Esophagus squamous epithelium (tissue), 5 donors: Measurements from ENCODE around the gene HFM1. TPM values are rescaled to one million over a fixed set of nuclear protein-coding genes. Genes with fewer than 3 reads are reported as not detected.

ENCODE experiments used
- DNase-seq: peaks from one replicate; lab custom pipeline; 2025; lab: John Stamatoyannopoulos, UW
- H3K27ac ChIP-seq, 4 donors: fragments of 200-600 bp; sonication (generic); one replicate each; pipeline ENCODE4 v1.5.1; 2016 to 2019; ENCODE audit warnings: mild to moderate bottlenecking in 1 of 4
- H3K27me3 ChIP-seq, 4 donors: fragments of 200-600 bp; sonication (generic); 1 replicate in 3 of 4; 2 replicates in 1 of 4; pipeline versions ENCODE4 v1.5.1 to v1.6.0; 2017 to 2021; ENCODE audit warnings: antibody characterized with exemption in 1 of 4
- H3K36me3 ChIP-seq, 3 donors: fragments of 200-600 bp; sonication (generic); one replicate each; pipeline ENCODE4 v1.5.1; 2016 to 2019
- H3K4me1 ChIP-seq, 3 donors: fragments of 200-600 bp; sonication (generic); one replicate each; pipeline ENCODE4 v1.5.1; 2017 to 2019
- H3K4me3 ChIP-seq, 4 donors: fragments of 200-600 bp; sonication (generic); 1 replicate in 3 of 4; 2 replicates in 1 of 4; pipeline ENCODE4 v1.5.1; 2016 to 2019; ENCODE audit warnings: mild to moderate bottlenecking in 2 of 4, moderate library complexity in 1 of 4
- H3K9me3 ChIP-seq, 3 donors: fragments of 200-600 bp; sonication (generic); one replicate each; pipeline ENCODE4 v1.5.1; 2016 to 2019
- CTCF ChIP-seq, 6 experiments: fragments of 450-650 bp in 4 of 6; fragments of 200-600 bp in 2 of 6; sonication (generic) in 2 of 6; IDR thresholded peaks; one replicate each; pipeline ENCODE4 v1.5.1; 2016 to 2019; ENCODE audit warnings: antibody characterized with exemption in 6 of 6, mild to moderate bottlenecking in 4 of 6, moderate library complexity in 4 of 6
- POLR2A ChIP-seq, 4 donors: fragments of 450-650 bp; IDR thresholded peaks; one replicate each; pipeline ENCODE4 v1.6.1; 2017; ENCODE audit warnings: antibody characterized with exemption in 4 of 4, mild to moderate bottlenecking in 4 of 4, moderate library complexity in 3 of 4
- WGBS, 2 donors: methylation state at CpG; one replicate each; pipeline ENCODE4 v1.1.5; 2018; 5-methylcytosine and 5-hydroxymethylcytosine counted together
- intact Hi-C: fragments of 100-400 bp; cut with DNase I; formaldehyde crosslinking; loops from one replicate; pipeline ENCODE4 v1.15.0; 2022
- total RNA-seq, 4 donors: library from RNA; depleted of rRNA; stranded (reverse); fragments of >200 nt; gene quantifications; one replicate each; pipeline ENCODE4 v1.1.0, GENCODE V29; 2016
- donor health status: DM: yes; HTN: yes; CAD: no.

HFM1 gene
- total RNA-seq, 4 donors from 2014 or later: 0.09 to 0.79 (median 0.76) TPM; not detected in 1

GRCh38 chr1:91334856-91335255 is 69.8 kb downstream of the HFM1 start:
- peaks cover 0 to 4% (median 0%) of the 10 kb centered on the region in 3 donors for H3K9me3 ChIP-seq
- intact Hi-C loops: no loop called here
- H3K27ac ChIP-seq: no peak overlapping the region
- no peak overlapping the region for H3K4me3 ChIP-seq
- WGBS, 2 donors: 79 to 84% methylated on average over 3 to 4 of the region's 4 CpGs
- H3K4me1 ChIP-seq: no peaks in the 10 kb centered on the region
- DNase-seq: no peak
- H3K36me3 ChIP-seq: no peaks in the 10 kb centered on the region
- H3K27me3 ChIP-seq: no peaks in the 10 kb centered on the region
- TF ChIP-seq POLR2A (IDR thresholded peaks at IDR 0.05) (no peak), CTCF (IDR thresholded peaks at IDR 0.05) (no peak)

GRCh38 chr1:91325456-91325855 is 79.2 kb downstream of the HFM1 start:
- no peak for TF ChIP-seq POLR2A (IDR thresholded peaks at IDR 0.05)
- no peak for TF ChIP-seq CTCF (IDR thresholded peaks at IDR 0.05)
- H3K27me3 ChIP-seq: no peaks in the 10 kb centered on the region
- intact Hi-C loops: no loop called here
- H3K9me3 ChIP-seq: no peaks in the 10 kb centered on the region
- no peak overlapping the region for H3K27ac ChIP-seq
- DNase-seq: no peak
- H3K4me3 ChIP-seq: no peak overlapping the region
- H3K4me1 ChIP-seq: no peaks in the 10 kb centered on the region
- WGBS, 2 donors: 48 to 69% methylated on average over 2 of the region's 2 CpGs
- H3K36me3 ChIP-seq: no peaks in the 10 kb centered on the region

GRCh38 chr1:91314643-91315042 is 90.0 kb downstream of the HFM1 start:
- intact Hi-C loops: no loop called here
- no peaks in the 10 kb centered on the region for H3K4me1 ChIP-seq
- DNase-seq: no peak
- H3K27ac ChIP-seq: no peak overlapping the region
- TF ChIP-seq POLR2A (IDR thresholded peaks at IDR 0.05) (no peak), CTCF (IDR thresholded peaks at IDR 0.05) (no peak)
- H3K9me3 ChIP-seq: no peaks in the 10 kb centered on the region
- no peaks in the 10 kb centered on the region for H3K36me3 ChIP-seq
- H3K27me3 ChIP-seq: no peaks in the 10 kb centered on the region
- WGBS, 2 donors: 62 to 83% methylated on average over 2 of the region's 2 CpGs
- H3K4me3 ChIP-seq: no peak overlapping the region

GRCh38 chr1:91311672-91312071 is 93.0 kb downstream of the HFM1 start:
- Histone ChIP-seq H3K4me1 (no peaks in the 10 kb centered on the region), H3K36me3 (no peaks in the 10 kb centered on the region), H3K4me3 (no peak overlapping the region), H3K27ac (no peak overlapping the region), H3K9me3 (peaks cover 0 to 5% (median 0%) of the 10 kb centered on the region in 3 donors), H3K27me3 (no peaks in the 10 kb centered on the region)
- no peak for DNase-seq
- TF ChIP-seq POLR2A (IDR thresholded peaks at IDR 0.05) (no peak), CTCF (IDR thresholded peaks at IDR 0.05) (no peak)
- intact Hi-C loops: no loop called here
- 63 to 83% methylated on average over 1 to 2 of the region's 2 CpGs for WGBS, 2 donors

GRCh38 chr1:91308544-91308943 is 96.1 kb downstream of the HFM1 start:
- peaks cover 0 to 5% (median 1%) of the 10 kb centered on the region in 3 donors for H3K9me3 ChIP-seq
- DNase-seq: no peak
- H3K4me1 ChIP-seq: no peaks in the 10 kb centered on the region
- H3K27me3 ChIP-seq: no peaks in the 10 kb centered on the region
- H3K27ac ChIP-seq: no peak overlapping the region
- TF ChIP-seq POLR2A (IDR thresholded peaks at IDR 0.05): no peak
- no peak for TF ChIP-seq CTCF (IDR thresholded peaks at IDR 0.05)
- intact Hi-C loops: no loop called here
- H3K36me3 ChIP-seq: no peaks in the 10 kb centered on the region
- H3K4me3 ChIP-seq: no peak overlapping the region
